HG03135 (cell line): ENCODE measurements around the gene ZW10.
"Not testable (repeated sequence)": the region's sequence is repeated elsewhere in the genome, so short reads cannot be mapped to it uniquely, and the experiment has no call there.

ENCODE experiments used
- ATAC-seq: cut with Tn5 transposase; IDR thresholded peaks from one replicate; pipeline ENCODE4 v1.9.1; 2021; ENCODE audit warnings: mild to moderate bottlenecking, moderate library complexity; ENCODE audit not compliant: unreplicated experiment

ZW10 gene, protein sequence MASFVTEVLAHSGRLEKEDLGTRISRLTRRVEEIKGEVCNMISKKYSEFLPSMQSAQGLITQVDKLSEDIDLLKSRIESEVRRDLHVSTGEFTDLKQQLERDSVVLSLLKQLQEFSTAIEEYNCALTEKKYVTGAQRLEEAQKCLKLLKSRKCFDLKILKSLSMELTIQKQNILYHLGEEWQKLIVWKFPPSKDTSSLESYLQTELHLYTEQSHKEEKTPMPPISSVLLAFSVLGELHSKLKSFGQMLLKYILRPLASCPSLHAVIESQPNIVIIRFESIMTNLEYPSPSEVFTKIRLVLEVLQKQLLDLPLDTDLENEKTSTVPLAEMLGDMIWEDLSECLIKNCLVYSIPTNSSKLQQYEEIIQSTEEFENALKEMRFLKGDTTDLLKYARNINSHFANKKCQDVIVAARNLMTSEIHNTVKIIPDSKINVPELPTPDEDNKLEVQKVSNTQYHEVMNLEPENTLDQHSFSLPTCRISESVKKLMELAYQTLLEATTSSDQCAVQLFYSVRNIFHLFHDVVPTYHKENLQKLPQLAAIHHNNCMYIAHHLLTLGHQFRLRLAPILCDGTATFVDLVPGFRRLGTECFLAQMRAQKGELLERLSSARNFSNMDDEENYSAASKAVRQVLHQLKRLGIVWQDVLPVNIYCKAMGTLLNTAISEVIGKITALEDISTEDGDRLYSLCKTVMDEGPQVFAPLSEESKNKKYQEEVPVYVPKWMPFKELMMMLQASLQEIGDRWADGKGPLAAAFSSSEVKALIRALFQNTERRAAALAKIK

DNA sequence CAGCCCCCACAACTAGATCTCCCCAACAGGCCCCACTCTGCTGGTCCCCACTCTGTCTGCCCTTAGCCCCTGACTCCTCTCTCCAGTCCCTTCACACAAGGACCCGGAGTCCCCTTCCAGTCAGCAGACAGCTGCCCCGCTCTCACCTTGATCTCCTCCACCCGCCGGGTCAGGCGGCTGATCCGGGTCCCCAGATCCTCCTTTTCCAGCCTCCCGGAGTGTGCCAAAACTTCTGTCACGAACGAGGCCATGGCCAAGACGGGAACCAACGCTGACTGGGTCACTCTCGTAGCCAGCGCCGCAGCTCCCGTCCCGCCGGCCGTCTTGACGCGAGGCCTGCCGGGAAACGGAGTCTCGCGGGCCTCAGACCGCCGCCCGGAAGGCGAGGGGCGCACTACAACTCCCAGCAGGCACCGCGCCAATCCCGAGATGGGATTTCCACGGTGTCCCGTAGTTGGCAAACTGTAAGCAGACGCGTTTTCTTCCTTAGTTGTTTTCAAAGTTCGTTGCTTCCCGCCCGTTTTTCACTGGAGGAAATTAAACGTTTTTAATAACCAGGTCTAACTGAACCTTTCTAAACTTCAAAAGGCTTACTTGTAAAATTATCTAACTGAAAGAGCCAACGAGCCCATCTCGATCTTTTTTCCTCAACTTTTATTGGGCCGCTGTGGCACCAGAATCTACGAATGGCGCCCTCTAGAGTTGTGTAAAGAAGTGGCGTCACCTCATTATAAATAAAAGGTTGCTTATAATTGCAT lies at the start of gene ZW10:
Gene ZW10, minus strand, starts transcription at position 277 of the 758 bp plus-strand sequence. Its CDS starts 26 bp downstream, at position 251.
- peak; percentile 96 for ATAC-seq

GRCh38 chr11:113818426-113818825 lies 44.9 kb upstream of the ZW10 start:
- ATAC-seq: no peak

DNA sequence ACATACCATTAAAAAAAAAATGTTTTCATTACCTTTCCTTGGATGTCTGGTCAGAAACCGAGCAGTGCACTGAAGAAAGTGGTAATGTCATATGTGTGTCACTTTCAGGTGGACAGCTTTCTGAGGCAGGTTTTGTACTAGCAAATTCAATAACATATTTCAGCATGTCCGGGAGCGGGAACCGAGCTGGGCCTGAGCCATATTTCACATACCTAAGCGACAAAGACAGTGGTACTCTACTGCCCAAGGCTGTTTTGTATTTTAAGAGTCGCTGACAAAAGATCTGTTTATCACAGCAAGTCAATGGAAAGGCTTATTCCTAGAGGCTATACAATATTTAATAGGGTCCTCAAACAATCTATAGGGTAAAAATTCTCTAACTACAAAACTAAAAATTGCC lies 44.1 kb upstream of the ZW10 start:
- ATAC-seq: no peak

DNA sequence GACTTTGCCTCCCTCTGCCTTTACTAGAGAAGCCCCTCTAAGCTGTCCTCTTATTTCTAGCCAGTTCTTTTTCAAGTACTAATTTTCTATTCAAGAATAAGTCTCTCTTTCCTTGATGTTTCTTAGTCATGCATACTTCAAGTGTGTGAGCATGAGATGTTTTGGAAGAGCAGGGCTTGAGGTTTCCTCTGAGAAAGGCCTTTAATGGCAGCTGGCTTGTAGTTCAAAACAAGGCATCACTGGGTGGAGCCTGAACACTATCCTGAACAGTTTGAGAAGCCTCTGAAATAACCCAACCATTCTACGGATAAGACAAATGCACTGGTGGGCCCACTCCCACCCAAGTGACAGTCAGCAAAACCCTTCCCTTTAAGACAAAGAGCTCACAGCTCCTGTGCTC lies 43.7 kb upstream of the ZW10 start:
- no peak for ATAC-seq

GRCh38 chr11:113814181-113814580 lies 40.7 kb upstream of the ZW10 start:
- no peak for ATAC-seq

DNA sequence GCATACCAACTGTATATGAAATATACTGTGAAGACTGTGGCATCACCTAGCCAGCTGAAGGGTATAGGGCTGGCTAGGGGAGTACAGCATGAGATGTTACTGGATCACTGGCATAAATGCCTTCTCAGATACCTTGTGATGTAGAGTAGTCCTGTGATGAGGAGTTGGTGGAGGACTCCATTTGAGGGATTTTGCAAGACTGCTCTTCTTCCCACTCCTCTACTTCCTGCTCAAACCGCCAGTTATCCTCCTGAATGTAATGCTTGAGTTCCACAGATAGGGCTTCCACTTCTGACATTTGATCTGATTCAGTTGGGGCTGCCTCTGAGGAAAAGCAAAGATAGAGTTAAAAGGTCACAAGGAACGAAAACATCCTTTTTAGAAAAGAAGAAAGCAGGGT lies 35.4 kb upstream of the ZW10 start:
- no peak for ATAC-seq

GRCh38 chr11:113806406-113806805 lies 32.9 kb upstream of the ZW10 start:
- ATAC-seq: no peak

- no peak for ATAC-seq
These were observed 32.1 kb upstream of the ZW10 start for GRCh38 chr11:113805640-113806039.

GRCh38 chr11:113802621-113803020 lies 29.1 kb upstream of the ZW10 start:
- ATAC-seq: no peak

DNA sequence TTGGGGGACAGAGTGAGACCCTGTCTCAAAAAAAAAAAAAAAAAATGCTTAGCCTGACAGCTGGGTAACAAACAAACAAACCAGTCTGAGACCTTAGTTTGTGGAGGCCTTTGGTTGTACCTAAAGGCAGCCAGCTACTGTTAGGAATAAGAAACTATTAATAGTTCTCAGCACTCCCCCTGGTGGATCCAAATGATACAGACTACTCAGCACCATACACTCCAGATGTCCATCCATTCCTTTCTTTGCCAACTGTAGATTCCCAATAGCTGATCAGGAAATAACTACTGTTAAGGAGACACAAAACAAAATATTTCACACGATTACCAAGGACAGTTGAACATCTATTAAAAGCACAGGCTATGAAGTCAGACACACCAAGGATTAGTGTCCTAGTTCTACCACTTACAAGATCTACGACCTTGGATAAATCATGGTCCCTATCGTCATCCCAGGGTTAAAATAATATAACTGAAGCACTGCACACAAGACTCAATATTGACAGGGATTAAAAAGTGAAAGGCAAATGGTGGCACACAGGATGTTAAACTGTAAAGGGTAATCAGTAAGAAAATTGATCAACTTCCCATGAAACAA lies 23.3 kb upstream of the ZW10 start:
- ATAC-seq: no peak

DNA sequence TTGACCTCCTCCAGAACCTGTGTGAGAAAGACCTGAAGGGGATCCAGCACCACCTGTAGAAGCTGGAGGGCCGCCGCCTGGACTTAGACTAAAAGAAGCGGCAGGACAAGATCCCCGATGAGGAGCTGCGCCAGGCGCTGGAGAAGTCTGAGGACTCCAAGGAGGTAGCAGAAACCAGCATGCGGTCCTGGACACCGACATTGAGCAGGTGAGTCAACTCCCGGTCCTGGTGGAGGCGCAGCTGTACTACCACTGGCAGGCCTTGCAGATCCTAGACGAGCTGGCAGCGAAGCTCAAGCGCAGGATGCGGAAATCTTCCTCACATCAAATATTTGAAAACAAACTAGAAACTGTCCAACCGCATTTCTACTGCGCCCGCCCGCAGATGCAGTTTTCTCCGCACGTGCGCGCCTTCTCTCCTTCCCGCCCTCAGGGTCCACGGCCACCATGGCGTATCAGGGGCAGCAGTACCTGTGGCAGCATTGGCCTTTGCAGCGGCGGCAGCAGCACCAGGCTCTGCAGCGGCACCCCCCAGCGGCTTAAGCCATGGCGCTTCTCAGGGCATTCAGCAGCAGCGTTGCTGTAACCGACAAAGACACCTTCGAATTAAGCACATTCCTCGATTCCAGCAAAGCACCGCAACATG lies 16.3 kb upstream of the ZW10 start:
- no peak for ATAC-seq

GRCh38 chr11:113789016-113789415 lies 15.5 kb upstream of the ZW10 start:
- not testable (repeated sequence) for ATAC-seq

DNA sequence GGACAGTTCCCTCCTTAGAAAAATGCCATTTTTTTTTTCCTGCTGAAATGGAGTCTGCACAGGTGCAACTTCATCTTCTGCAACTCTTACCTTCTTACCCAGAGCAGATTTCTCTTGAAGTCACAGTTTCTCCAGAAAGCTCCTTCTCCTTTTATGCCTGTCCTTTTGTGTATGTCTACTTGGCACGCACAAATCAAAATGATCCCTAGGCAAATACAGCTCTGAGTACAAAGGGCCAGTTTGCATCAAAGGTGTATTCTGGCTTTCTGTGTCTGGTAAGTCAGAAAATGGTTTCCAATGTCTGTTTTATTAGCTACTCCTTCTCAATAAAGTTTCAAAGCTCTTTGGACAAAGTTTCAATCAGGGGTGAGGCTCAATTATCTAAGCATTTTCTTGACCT lies 8.6 kb upstream of the ZW10 start:
- ATAC-seq: no peak

DNA sequence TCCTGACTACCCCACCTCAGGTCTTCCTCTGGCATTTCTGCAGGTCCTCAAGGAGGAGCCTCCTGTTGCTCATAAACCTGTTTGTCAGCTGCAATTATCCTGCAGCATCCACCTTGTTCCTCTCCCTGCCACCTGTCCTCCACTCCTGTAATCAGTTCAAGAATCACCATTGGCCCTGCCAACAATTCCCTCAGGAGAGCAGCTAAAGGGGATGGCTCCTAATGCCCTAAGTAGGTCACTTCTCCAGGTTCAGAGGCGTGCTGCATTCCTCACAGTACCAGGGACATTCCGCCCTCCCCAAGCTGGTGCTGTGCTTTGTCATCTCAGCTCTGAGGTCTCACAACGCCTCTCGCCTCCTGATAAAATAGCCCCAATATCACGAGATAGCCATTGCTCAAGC lies 8.2 kb upstream of the ZW10 start:
- no peak for ATAC-seq

GRCh38 chr11:113779496-113779895 lies 6.0 kb upstream of the ZW10 start, which contains the start of gene CLDN25:
CLDN25 (plus strand) TSS chr11:113779796; CDS start chr11:113779796, 0 bp downstream.
- no peak for ATAC-seq

- ATAC-seq: no peak
These were observed 4.8 kb upstream of the ZW10 start for GRCh38 chr11:113778111-113778910.

- no peak for ATAC-seq
These were observed 647 bp upstream of the ZW10 start for GRCh38 chr11:113774174-113774503.

- ATAC-seq: peak; percentile 7
These were observed 438 bp downstream of the ZW10 start for GRCh38 chr11:113773092-113773415.

DNA sequence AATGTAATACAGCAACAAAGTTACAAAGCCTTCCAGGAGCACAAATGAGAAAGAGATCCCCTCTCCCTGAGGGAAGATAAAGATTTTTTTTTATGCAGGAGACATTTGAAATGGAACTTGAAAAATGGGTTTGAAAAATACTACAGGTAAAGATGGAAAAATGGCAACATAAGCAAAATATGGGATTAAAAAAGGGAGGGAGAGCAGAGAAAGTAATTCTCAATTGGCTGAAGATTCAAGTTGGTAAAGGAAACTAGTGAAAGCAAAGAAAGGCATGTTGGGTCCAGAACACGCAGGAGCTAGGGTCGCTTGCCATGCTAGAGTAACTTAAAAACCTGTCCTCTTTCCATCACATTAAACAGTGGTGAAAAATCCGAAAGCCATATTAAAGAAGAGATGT lies 1.5 kb downstream of the ZW10 start:
- ATAC-seq: no peak
